Peyer's patch (tissue), 4 donors: ENCODE measurements around the gene NEK5.

Experiments
- POLR2A ChIP-seq, 2 donors: fragments of 450-650 bp; IDR thresholded peaks; one replicate each; pipeline ENCODE4 v1.5.1; 2017; ENCODE audit warnings: antibody characterized with exemption in 2 of 2, mild to moderate bottlenecking in 2 of 2, moderate library complexity in 2 of 2
- TF ChIP-seq, protein P1 (sequence below), 6 experiments: fragments of 450-650 bp in 4 of 6; fragments of 200-600 bp in 2 of 6; sonication (generic) in 1 of 6; IDR thresholded peaks; one replicate each; pipeline ENCODE4 v1.5.1; 2017 to 2019; ENCODE audit warnings: antibody characterized with exemption in 6 of 6, mild to moderate bottlenecking in 3 of 6, moderate library complexity in 1 of 6

DNA sequence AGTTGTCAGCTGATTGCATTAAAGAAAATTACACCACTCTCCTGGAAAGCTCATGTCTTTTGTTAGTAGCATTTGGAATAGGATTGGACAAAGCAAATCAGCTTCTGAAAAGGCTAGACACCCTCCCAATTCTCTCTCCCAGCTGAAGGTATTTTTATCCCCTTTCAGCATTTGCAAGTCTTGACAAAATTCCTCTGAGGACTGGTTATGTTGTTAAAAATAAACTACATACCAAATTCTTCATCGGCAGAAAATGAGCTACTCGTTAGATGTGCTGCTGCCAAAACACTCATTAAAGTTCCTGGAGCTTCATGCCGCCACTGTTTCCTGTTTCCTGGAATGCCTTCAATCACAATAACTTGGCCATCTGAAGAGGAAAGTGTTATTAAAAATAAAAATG, 67.3 kb downstream of the NEK5 start:
- TF ChIP-seq, protein P1, sequence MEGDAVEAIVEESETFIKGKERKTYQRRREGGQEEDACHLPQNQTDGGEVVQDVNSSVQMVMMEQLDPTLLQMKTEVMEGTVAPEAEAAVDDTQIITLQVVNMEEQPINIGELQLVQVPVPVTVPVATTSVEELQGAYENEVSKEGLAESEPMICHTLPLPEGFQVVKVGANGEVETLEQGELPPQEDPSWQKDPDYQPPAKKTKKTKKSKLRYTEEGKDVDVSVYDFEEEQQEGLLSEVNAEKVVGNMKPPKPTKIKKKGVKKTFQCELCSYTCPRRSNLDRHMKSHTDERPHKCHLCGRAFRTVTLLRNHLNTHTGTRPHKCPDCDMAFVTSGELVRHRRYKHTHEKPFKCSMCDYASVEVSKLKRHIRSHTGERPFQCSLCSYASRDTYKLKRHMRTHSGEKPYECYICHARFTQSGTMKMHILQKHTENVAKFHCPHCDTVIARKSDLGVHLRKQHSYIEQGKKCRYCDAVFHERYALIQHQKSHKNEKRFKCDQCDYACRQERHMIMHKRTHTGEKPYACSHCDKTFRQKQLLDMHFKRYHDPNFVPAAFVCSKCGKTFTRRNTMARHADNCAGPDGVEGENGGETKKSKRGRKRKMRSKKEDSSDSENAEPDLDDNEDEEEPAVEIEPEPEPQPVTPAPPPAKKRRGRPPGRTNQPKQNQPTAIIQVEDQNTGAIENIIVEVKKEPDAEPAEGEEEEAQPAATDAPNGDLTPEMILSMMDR (IDR thresholded peaks at IDR 0.05): no peak
- TF ChIP-seq POLR2A (IDR thresholded peaks at IDR 0.05): no peak
